KMS-11 (cell line): ENCODE results near the gene MT2A.

Source experiments
- H2AFZ ChIP-seq: fragments of 200-600 bp; sonication (generic); 2 replicates; pipeline ENCODE4 v1.6.1; 2016; ENCODE audit warnings: antibody characterized with exemption, mixed run types, low read depth
- H3K27ac ChIP-seq: fragments of 200-600 bp; sonication (generic); 2 replicates; pipeline ENCODE4 v1.6.1; 2016; ENCODE audit warnings: mild to moderate bottlenecking, mixed run types
- H3K27me3 ChIP-seq: fragments of 200-600 bp; sonication (generic); 2 replicates; pipeline ENCODE4 v1.6.1; 2017; ENCODE audit warnings: mild to moderate bottlenecking, low read depth, mixed run types, moderate library complexity; ENCODE audit not compliant: insufficient read depth
- H3K36me3 ChIP-seq: fragments of 200-600 bp; sonication (generic); 2 replicates; pipeline ENCODE4 v1.6.1; 2017; ENCODE audit warnings: mild to moderate bottlenecking, mixed run types; ENCODE audit not compliant: insufficient read depth
- H3K4me1 ChIP-seq: fragments of 200-600 bp; sonication (generic); 2 replicates; pipeline ENCODE4 v1.6.1; 2016; ENCODE audit warnings: mild to moderate bottlenecking, low read depth, mixed run types; ENCODE audit not compliant: poor library complexity, severe bottlenecking
- H3K4me2 ChIP-seq: fragments of 200-600 bp; sonication (generic); 2 replicates; pipeline ENCODE4 v1.7.0; 2016; ENCODE audit warnings: mild to moderate bottlenecking, mixed run types
- H3K4me3 ChIP-seq: fragments of 200-600 bp; sonication (generic); IDR thresholded peaks from 2 replicates; pipeline ENCODE4 v1.6.1; 2017; ENCODE audit warnings: low read depth, low read length, mixed read lengths; ENCODE audit not compliant: insufficient read depth
- H3K79me2 ChIP-seq: fragments of 200-600 bp; sonication (generic); 2 replicates; pipeline ENCODE4 v1.6.1; 2016; ENCODE audit warnings: low read depth, mixed run types; ENCODE audit not compliant: insufficient read depth
- H3K9ac ChIP-seq: fragments of 200-600 bp; sonication (generic); 2 replicates; pipeline ENCODE4 v1.6.1; 2016; ENCODE audit warnings: mild to moderate bottlenecking, mixed run types
- H4K20me1 ChIP-seq: fragments of 200-600 bp; sonication (generic); 2 replicates; pipeline ENCODE4 v1.6.1; 2016; ENCODE audit warnings: mild to moderate bottlenecking, mixed run types; ENCODE audit not compliant: insufficient read depth
- TF ChIP-seq, protein P1 (sequence below): fragments of 200-600 bp; sonication (generic); conservative IDR thresholded peaks from 2 replicates; pipeline ENCODE4 v1.6.1; 2017; ENCODE audit warnings: low read depth, mild to moderate bottlenecking, antibody characterized with exemption, low read length, moderate library complexity, mixed read lengths

The MT2A gene

DNA sequence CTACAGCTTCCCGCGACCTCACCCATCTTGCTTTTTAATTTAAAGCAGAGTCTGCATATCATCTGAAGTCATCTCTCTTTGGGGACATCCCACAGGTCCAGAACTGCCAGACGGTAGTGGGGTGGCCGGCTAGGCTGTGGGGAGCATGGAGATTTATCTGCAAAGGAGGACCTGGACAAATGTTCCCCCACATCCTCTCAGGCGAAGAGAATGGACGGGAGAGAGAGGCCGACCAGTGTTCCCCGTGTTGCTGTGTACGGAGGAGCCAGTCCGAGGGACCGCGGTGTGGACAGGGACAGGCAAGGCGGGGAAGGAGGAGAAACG lies 23.4 kb downstream of the MT2A start:
- Histone ChIP-seq H3K27me3 (peaks cover 6% of the 10 kb centered on the region; the same call in 1 of the 2 replicates), H4K20me1 (no peaks in the 10 kb centered on the region), H2AFZ (no peak overlapping the region), H3K4me3 (no peak overlapping the region), H3K27ac (no peak overlapping the region), H3K79me2 (no peaks in the 10 kb centered on the region), H3K4me1 (no peaks in the 10 kb centered on the region), H3K36me3 (no peaks in the 10 kb centered on the region), H3K4me2 (no peak overlapping the region), H3K9ac (no peak overlapping the region)
- TF ChIP-seq, protein P1, sequence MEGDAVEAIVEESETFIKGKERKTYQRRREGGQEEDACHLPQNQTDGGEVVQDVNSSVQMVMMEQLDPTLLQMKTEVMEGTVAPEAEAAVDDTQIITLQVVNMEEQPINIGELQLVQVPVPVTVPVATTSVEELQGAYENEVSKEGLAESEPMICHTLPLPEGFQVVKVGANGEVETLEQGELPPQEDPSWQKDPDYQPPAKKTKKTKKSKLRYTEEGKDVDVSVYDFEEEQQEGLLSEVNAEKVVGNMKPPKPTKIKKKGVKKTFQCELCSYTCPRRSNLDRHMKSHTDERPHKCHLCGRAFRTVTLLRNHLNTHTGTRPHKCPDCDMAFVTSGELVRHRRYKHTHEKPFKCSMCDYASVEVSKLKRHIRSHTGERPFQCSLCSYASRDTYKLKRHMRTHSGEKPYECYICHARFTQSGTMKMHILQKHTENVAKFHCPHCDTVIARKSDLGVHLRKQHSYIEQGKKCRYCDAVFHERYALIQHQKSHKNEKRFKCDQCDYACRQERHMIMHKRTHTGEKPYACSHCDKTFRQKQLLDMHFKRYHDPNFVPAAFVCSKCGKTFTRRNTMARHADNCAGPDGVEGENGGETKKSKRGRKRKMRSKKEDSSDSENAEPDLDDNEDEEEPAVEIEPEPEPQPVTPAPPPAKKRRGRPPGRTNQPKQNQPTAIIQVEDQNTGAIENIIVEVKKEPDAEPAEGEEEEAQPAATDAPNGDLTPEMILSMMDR = no peak

DNA sequence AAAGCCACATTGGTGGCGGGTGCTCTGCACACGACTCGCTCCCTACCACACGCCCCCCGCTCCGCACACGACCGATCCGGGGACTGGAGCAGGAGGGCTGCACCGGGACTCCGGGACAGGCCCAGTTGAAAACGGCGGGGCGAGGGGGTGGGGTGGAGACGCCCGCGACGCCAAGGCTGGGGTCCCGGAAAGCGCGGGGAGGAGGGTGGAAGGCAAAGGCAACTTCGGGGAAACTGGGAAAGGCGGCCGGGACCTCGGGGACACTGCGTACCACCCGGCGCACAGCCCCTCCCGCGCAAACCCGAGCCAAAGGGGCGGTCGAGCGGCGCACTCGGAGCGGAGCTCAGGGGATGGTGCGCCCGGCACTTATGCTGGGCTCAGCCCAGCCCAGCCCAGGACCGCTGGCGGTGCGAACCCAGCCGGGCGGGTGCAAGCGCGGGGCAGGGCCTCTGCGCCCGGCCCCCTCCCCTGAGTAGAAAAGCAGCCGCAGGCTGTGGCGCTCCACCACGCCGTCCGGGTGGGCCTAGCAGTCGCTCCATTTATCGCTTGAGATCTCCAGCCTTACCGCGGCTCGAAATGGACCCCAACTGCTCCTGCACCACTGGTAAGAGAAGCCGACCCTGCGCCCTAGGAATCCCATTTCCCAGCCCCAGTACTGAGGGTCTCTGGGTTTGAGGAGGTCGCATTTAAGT lies 23.9 kb downstream of the MT2A start, which contains the start of gene MT1M:
Gene MT1M, plus strand, starts transcription at position 504 of the 692 bp plus-strand sequence. Its CDS starts 73 bp downstream, at position 577.
- Histone ChIP-seq H3K36me3 (no peaks in the 10 kb centered on the region), H3K27me3 (peaks cover 6% of the 10 kb centered on the region; the same call in 1 of the 2 replicates), H3K4me2 (no peak within 1 kb of the TSS), H3K79me2 (no peaks in the 10 kb centered on the region), H2AFZ (no peak within 1 kb of the TSS), H4K20me1 (no peaks in the 10 kb centered on the region), H3K9ac (no peak within 1 kb of the TSS), H3K4me3 (no peak within 1 kb of the TSS), H3K4me1 (no peaks in the 10 kb centered on the region), H3K27ac (no peak within 1 kb of the TSS)
- TF ChIP-seq, protein P1 = no peak

DNA sequence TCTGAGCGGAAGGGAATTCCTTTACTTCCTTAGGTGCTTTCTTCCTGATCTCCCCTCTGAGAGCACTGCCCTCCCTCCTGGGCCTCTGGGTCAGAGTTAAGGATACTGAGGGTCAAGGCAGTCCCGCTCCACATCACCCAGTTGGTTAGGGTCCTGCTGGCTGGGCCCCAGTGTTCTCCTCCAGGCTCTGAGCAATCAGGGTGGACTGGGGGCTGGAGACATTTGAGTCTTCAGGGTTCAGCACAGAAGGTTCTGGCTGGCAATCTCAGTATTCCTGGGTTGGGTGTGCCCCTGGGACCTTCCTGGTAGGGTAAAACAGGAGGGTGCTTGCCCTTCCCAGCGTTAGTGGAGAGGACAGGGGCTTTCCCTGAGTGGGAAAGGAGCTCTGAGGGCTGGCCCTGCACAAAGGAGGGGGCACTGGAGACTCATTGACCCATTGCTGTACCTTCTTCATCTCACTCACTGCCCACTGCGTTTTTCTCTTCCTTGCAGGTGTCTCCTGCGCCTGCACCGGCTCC lies 24.5 kb downstream of the MT2A start:
- H3K4me1 ChIP-seq = no peaks in the 10 kb centered on the region
- H3K4me3 ChIP-seq = no peak overlapping the region
- H2AFZ ChIP-seq = no peak overlapping the region
- H3K36me3 ChIP-seq = no peaks in the 10 kb centered on the region
- H3K4me2 ChIP-seq = no peak overlapping the region
- TF ChIP-seq, protein P1 = no peak
- H3K27me3 ChIP-seq = peaks cover 6% of the 10 kb centered on the region; the same call in 1 of the 2 replicates
- H3K27ac ChIP-seq = no peak overlapping the region
- no peak overlapping the region for H3K9ac ChIP-seq
- no peaks in the 10 kb centered on the region for H4K20me1 ChIP-seq
- H3K79me2 ChIP-seq = no peaks in the 10 kb centered on the region

DNA sequence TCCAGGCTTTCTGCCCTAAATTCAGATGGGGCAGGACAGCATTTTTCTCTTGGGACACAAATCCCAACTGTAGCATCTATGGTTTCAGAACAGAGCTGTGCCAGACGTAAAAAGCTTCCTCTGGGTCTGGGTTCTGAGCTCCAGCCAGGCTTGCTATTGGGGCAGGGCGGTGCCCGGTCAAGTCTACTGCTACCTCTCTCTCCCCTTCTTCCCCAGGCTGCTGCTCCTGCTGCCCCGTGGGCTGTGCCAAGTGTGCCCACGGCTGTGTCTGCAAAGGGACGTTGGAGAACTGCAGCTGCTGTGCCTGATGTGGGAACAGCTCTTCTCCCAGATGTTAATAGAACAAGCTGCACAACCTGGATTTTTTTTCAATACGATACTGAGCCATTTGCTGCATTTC lies 25.2 kb downstream of the MT2A start:
- no peaks in the 10 kb centered on the region for H3K36me3 ChIP-seq
- peaks cover 6% of the 10 kb centered on the region; the same call in 1 of the 2 replicates for H3K27me3 ChIP-seq
- no peak overlapping the region for H3K4me2 ChIP-seq
- no peaks in the 10 kb centered on the region for H3K4me1 ChIP-seq
- H3K9ac ChIP-seq = no peak overlapping the region
- H4K20me1 ChIP-seq = no peaks in the 10 kb centered on the region
- H2AFZ ChIP-seq = no peak overlapping the region
- TF ChIP-seq, protein P1 = no peak
- H3K79me2 ChIP-seq = no peaks in the 10 kb centered on the region
- no peak overlapping the region for H3K4me3 ChIP-seq
- no peak overlapping the region for H3K27ac ChIP-seq
